Naive B cell (primary cell): ENCODE measurements around the gene CDKAL1. TPM values are rescaled to one million over a fixed set of nuclear protein-coding genes. Genes with fewer than 3 reads are reported as not detected.

Experiments used
- ATAC-seq, 2 donors: fragments of 150-1000 bp; cut with Tn5 transposase; 2 replicates each; pipeline ENCODE4 v1.10.0; 2021; ENCODE audit warnings: low read depth in 2 of 2, mild to moderate bottlenecking in 2 of 2, moderate library complexity in 2 of 2
- DNase-seq: peaks from one replicate; pipeline ENCODE4 v3.0.0; 2022
- H3K27ac Mint-ChIP-seq, 6 donors: one replicate each; pipeline ENCODE4 v1.8.0; 2020 to 2022; ENCODE audit warnings: mild to moderate bottlenecking in 6 of 6, mixed read lengths in 6 of 6, moderate library complexity in 5 of 6, inconsistent platforms in 2 of 6
- H3K27me3 Mint-ChIP-seq, 3 donors: one replicate each; pipeline ENCODE4 v1.8.0; 2021 to 2022; ENCODE audit warnings: mixed read lengths in 3 of 3, mild to moderate bottlenecking in 1 of 3
- H3K36me3 Mint-ChIP-seq, 2 donors: one replicate each; pipeline ENCODE4 v1.8.0; 2020 to 2022; ENCODE audit warnings: mixed read lengths in 2 of 2, inconsistent platforms in 1 of 2, mild to moderate bottlenecking in 1 of 2
- H3K4me1 Mint-ChIP-seq, 3 donors: one replicate each; pipeline ENCODE4 v1.8.0; 2020 to 2022; ENCODE audit warnings: mixed read lengths in 3 of 3, inconsistent platforms in 1 of 3, mild to moderate bottlenecking in 1 of 3, moderate library complexity in 1 of 3
- H3K4me3 Mint-ChIP-seq, 8 donors: one replicate each; pipeline ENCODE4 v1.8.0; 2020 to 2022; ENCODE audit warnings: mild to moderate bottlenecking in 8 of 8, mixed read lengths in 8 of 8, moderate library complexity in 8 of 8, inconsistent platforms in 2 of 8
- H3K9me3 Mint-ChIP-seq, 7 donors: one replicate each; pipeline ENCODE4 v1.8.0; 2020 to 2022; ENCODE audit warnings: mixed read lengths in 7 of 7, mild to moderate bottlenecking in 5 of 7, inconsistent platforms in 2 of 7, moderate library complexity in 1 of 7
- polyA plus RNA-seq, 6 donors: library from polyadenylated mRNA; unstranded; fragments of 300-500 nt; fragmentation: Illumina TruSeq; gene quantifications; one replicate each; pipeline ENCODE4 v1.2.3, GENCODE V29; 2021; ENCODE audit warnings: low read depth in 6 of 6

CDKAL1 gene
- polyA plus RNA-seq, 6 donors from 2014 or later: 27.0 to 40.2 (median 33.6) TPM

- no peak overlapping the region for H3K4me3 Mint-ChIP-seq
- no peak for DNase-seq
- ATAC-seq: no peak
- H3K9me3 Mint-ChIP-seq: peaks cover 0 to 5% (median 0%) of the 10 kb centered on the region in 7 donors
- peak overlapping the region in 1 of 6 donors; percentile 76 for H3K27ac Mint-ChIP-seq
- peaks cover 18 to 25% (median 19%) of the 10 kb centered on the region in 3 donors for H3K4me1 Mint-ChIP-seq
- no peaks in the 10 kb centered on the region for H3K27me3 Mint-ChIP-seq
- peaks cover 5 to 14% of the 10 kb centered on the region in 2 donors for H3K36me3 Mint-ChIP-seq
Observed at GRCh38 chr6:21024616-21025015, 490.4 kb downstream of the CDKAL1 start.

DNA sequence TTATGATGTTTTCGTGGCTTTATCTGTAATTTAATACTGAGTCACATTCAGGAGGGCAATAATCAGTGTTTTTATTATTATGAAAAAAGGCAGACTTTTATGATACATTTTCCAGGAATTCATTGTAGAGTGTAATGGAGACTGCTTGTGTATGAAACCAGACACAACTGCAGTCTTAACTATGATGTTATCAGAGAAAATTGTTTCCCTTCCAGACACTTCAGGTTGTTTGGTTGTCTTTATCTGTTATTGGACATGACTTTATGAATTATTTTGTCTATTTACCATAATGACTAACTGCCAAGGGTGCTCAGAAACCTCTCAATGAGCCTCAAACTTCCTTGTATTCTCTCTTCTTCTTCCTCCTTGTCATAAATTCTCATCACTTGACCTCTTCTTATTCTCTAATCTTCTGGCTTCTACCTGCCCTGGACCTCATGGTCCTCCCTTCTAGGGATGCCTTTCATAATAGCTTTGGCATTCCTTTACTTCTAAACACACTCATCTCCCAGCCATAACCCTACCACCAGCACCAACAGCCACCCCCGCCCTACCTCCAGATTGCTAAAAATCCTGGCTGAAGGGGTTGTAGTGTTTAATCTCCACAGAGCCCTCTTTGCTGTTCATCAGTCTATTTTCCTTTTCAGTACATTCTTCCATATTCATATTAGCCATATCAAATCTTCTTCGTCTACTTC, 492.5 kb downstream of the CDKAL1 start:
- Mint-ChIP-seq H3K9me3 (peaks cover 0 to 5% (median 0%) of the 10 kb centered on the region in 7 donors), H3K27me3 (no peaks in the 10 kb centered on the region), H3K4me1 (peaks cover 19 to 24% (median 21%) of the 10 kb centered on the region in 3 donors), H3K36me3 (peaks cover 14 to 16% of the 10 kb centered on the region in 2 donors), H3K4me3 (peak overlapping the region in 1 of 8 donors; percentile 7), H3K27ac (peak overlapping the region in 1 of 6 donors; percentile 10)
- ATAC-seq (no peak), DNase-seq (no peak)

GRCh38 chr6:21027507-21027906, 493.2 kb downstream of the CDKAL1 start:
- Mint-ChIP-seq H3K9me3 (peaks cover 0 to 5% (median 0%) of the 10 kb centered on the region in 7 donors), H3K4me1 (peaks cover 12 to 17% (median 16%) of the 10 kb centered on the region in 3 donors), H3K27ac (peak overlapping the region in 1 of 6 donors; percentile 26), H3K36me3 (peaks cover 14 to 18% of the 10 kb centered on the region in 2 donors), H3K4me3 (no peak overlapping the region), H3K27me3 (no peaks in the 10 kb centered on the region)
- no peak for DNase-seq
- ATAC-seq: no peak

GRCh38 chr6:21031182-21031581, 496.9 kb downstream of the CDKAL1 start:
- Mint-ChIP-seq H3K36me3 (peaks cover 14 to 18% of the 10 kb centered on the region in 2 donors), H3K4me3 (no peak overlapping the region), H3K27ac (peak overlapping the region in 2 of 6 donors; percentile 3 to 75), H3K9me3 (peaks cover 0 to 5% (median 0%) of the 10 kb centered on the region in 7 donors), H3K27me3 (no peaks in the 10 kb centered on the region), H3K4me1 (peaks cover 0 to 6% (median 4%) of the 10 kb centered on the region in 3 donors)
- no peak for DNase-seq
- no peak for ATAC-seq

DNA sequence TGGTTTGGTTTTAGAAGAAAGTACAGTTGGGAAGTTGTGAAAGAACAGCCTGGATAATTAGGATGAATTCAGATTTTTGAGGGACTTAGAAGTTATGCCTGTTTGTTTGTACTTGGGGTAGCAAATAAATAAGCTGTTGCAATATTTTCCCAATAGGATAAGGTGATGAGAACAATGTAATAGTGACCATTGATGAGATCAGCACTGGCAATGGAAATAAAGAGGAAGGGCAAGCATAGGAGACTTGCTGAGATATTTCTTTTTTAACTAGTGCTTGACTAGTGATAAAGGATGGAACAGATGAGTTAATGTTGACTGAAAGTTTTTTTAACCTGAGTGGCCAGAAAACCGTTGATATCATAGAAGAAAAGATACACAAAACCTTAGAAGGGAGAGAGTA, 498.8 kb downstream of the CDKAL1 start:
- no peak overlapping the region for H3K4me3 Mint-ChIP-seq
- no peaks in the 10 kb centered on the region for H3K27me3 Mint-ChIP-seq
- peaks cover 13 to 19% (median 16%) of the 10 kb centered on the region in 3 donors for H3K4me1 Mint-ChIP-seq
- DNase-seq: no peak
- peaks cover 0 to 14% of the 10 kb centered on the region in 2 donors for H3K36me3 Mint-ChIP-seq
- no peak for ATAC-seq
- H3K9me3 Mint-ChIP-seq: peaks cover 0 to 4% (median 0%) of the 10 kb centered on the region in 7 donors
- H3K27ac Mint-ChIP-seq: peak overlapping the region in 1 of 6 donors; percentile 46

DNA sequence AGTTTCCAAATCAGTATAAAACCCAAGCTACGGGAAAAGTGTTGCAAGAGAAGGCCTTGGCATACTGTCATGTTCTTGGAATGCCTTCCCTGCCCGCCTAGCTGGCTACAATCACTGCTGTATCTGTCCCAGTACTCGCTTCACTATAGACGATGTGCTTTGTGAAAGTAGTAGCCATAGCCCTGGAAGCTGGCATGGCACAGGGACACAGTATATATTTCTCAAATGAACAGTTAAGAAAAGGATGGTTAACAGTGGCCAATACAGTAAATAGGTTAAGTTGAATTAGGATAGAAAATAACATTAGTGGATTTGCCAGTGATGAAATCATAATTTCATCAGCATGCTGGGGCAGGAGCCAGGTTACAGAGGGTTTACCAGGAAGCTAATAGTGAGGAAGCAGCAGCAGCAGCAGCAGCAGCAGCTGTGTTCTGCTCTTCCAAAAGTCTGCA, 499.3 kb downstream of the CDKAL1 start:
- no peak overlapping the region for H3K4me3 Mint-ChIP-seq
- H3K36me3 Mint-ChIP-seq: peaks cover 0 to 14% of the 10 kb centered on the region in 2 donors
- ATAC-seq: no peak
- peaks cover 16 to 21% (median 19%) of the 10 kb centered on the region in 3 donors for H3K4me1 Mint-ChIP-seq
- DNase-seq: no peak
- no peak overlapping the region for H3K27ac Mint-ChIP-seq
- no peaks in the 10 kb centered on the region for H3K27me3 Mint-ChIP-seq
- peaks cover 0 to 4% (median 0%) of the 10 kb centered on the region in 7 donors for H3K9me3 Mint-ChIP-seq

GRCh38 chr6:21034345-21034744, 500.1 kb downstream of the CDKAL1 start:
- no peak overlapping the region for H3K4me3 Mint-ChIP-seq
- H3K4me1 Mint-ChIP-seq: peaks cover 16 to 21% (median 19%) of the 10 kb centered on the region in 3 donors
- H3K27me3 Mint-ChIP-seq: no peaks in the 10 kb centered on the region
- peaks cover 0 to 4% (median 0%) of the 10 kb centered on the region in 7 donors for H3K9me3 Mint-ChIP-seq
- ATAC-seq: no peak
- no peak overlapping the region for H3K27ac Mint-ChIP-seq
- peaks cover 0 to 14% of the 10 kb centered on the region in 2 donors for H3K36me3 Mint-ChIP-seq
- no peak for DNase-seq

DNA sequence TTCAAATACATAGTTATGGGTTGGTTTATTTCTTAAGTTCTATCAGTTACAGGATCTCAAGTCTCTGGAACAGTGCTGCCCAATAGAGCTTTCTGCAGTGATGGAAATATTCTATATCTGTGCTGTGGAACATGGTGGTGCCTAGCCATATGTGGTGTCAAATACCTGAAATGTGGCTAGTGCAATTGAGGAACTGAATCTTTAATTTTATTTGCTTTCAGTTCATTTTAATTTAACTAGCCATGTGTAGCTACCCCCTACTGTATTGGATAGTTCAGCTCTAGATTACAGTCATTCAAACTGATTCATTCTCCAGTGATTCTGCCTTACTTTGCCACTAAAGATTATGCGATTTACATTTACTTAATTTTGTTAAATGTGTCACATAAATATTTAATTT, 503.2 kb downstream of the CDKAL1 start:
- Mint-ChIP-seq H3K27ac (no peak overlapping the region), H3K27me3 (peaks cover 0 to 3% (median 0%) of the 10 kb centered on the region in 3 donors), H3K4me1 (peaks cover 16 to 22% (median 21%) of the 10 kb centered on the region in 3 donors), H3K36me3 (peaks cover 0 to 4% of the 10 kb centered on the region in 2 donors), H3K4me3 (no peak overlapping the region), H3K9me3 (peaks cover 0 to 4% (median 0%) of the 10 kb centered on the region in 7 donors)
- DNase-seq (peak; percentile 46), ATAC-seq (peak; percentile 99 to 100)

- DNase-seq (no peak), ATAC-seq (no peak)
- H3K36me3 Mint-ChIP-seq: peaks cover 0 to 8% of the 10 kb centered on the region in 2 donors
- H3K4me1 Mint-ChIP-seq: peaks cover 16 to 24% (median 22%) of the 10 kb centered on the region in 3 donors
- peaks cover 0 to 3% (median 0%) of the 10 kb centered on the region in 3 donors for H3K27me3 Mint-ChIP-seq
- H3K4me3 Mint-ChIP-seq: no peak overlapping the region
- no peak overlapping the region for H3K27ac Mint-ChIP-seq
- peaks cover 0 to 4% (median 0%) of the 10 kb centered on the region in 7 donors for H3K9me3 Mint-ChIP-seq
Observed at GRCh38 chr6:21039926-21040325, 505.7 kb downstream of the CDKAL1 start.

- no peak for DNase-seq
- no peaks in the 10 kb centered on the region for H3K9me3 Mint-ChIP-seq
- peaks cover 6 to 14% (median 10%) of the 10 kb centered on the region in 3 donors for H3K4me1 Mint-ChIP-seq
- H3K27ac Mint-ChIP-seq: no peak overlapping the region
- peaks cover 0 to 3% (median 0%) of the 10 kb centered on the region in 3 donors for H3K27me3 Mint-ChIP-seq
- no peak for ATAC-seq
- peaks cover 3 to 8% of the 10 kb centered on the region in 2 donors for H3K36me3 Mint-ChIP-seq
- no peak overlapping the region for H3K4me3 Mint-ChIP-seq
Observed at GRCh38 chr6:21045135-21045700, 511.0 kb downstream of the CDKAL1 start.

DNA sequence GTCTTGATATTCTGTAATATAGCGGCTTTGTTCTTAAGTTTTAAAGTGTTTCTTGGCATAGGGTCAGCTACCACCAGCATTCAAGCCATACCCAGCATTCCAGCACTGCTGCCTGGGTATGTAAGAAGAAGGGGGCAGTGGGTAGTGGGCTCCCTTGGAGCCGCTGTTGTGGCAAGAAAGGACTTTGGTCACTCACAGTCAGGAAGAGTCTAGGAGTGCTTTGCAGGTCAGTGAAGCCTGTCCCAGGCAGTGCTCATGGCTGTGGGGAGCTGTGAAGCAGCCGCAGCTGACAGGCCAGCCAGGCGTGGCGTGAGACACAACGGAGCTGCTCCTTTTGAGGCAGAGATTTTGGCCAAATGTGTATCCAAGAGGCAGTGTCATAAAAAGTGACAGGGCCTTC, 512.0 kb downstream of the CDKAL1 start:
- Mint-ChIP-seq H3K36me3 (peaks cover 3 to 8% of the 10 kb centered on the region in 2 donors), H3K9me3 (no peaks in the 10 kb centered on the region), H3K4me1 (peaks cover 6 to 14% (median 10%) of the 10 kb centered on the region in 3 donors), H3K4me3 (no peak overlapping the region), H3K27me3 (peaks cover 0 to 3% (median 0%) of the 10 kb centered on the region in 3 donors), H3K27ac (peak overlapping the region in 1 of 6 donors; percentile 76)
- no peak for DNase-seq
- no peak for ATAC-seq

DNA sequence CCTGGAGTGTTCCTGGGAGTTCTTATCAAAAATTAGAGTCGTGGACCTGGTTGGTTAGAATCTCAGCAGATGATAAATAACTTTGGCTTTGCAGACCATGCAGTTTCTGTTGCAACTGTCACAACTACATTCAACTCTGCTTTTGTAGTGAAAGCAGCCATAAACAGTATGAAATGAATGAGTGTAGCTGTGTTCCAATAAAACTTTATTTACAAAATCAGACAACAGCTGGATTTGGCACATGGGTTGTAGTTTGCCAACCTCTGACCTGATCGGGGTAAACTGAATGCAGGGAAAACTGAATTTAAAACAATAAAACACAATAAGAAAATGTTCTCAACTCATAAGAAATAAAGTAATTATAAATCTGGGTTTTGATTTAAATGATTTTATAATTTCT, 513.8 kb downstream of the CDKAL1 start:
- H3K9me3 Mint-ChIP-seq: no peaks in the 10 kb centered on the region
- no peak for DNase-seq
- H3K27me3 Mint-ChIP-seq: no peaks in the 10 kb centered on the region
- H3K4me3 Mint-ChIP-seq: no peak overlapping the region
- no peak overlapping the region for H3K27ac Mint-ChIP-seq
- peaks cover 6 to 14% (median 8%) of the 10 kb centered on the region in 3 donors for H3K4me1 Mint-ChIP-seq
- peaks cover 0 to 6% of the 10 kb centered on the region in 2 donors for H3K36me3 Mint-ChIP-seq
- no peak for ATAC-seq

- ATAC-seq: no peak
- Mint-ChIP-seq H3K4me1 (peaks cover 6 to 14% (median 8%) of the 10 kb centered on the region in 3 donors), H3K27me3 (no peaks in the 10 kb centered on the region), H3K4me3 (no peak overlapping the region), H3K9me3 (peaks cover 0 to 1% (median 0%) of the 10 kb centered on the region in 7 donors), H3K36me3 (peaks cover 0 to 16% of the 10 kb centered on the region in 2 donors), H3K27ac (peak overlapping the region in 2 of 6 donors; percentile 2 to 39)
- DNase-seq: no peak
Observed at GRCh38 chr6:21049148-21049547, 514.9 kb downstream of the CDKAL1 start.
